ENCODE measurements around the gene MRTFA. TPM values are rescaled to one million over a fixed set of nuclear protein-coding genes. Genes with fewer than 3 reads are reported as not detected.

Gene MRTFA
- total RNA-seq, 2 experiments from 2014 or later: 55.3 to 58.9 TPM

- Histone ChIP-seq H3K27ac (ENCODE audit: low read depth in 1 of 2, low read length in 2 of 2) (no peak overlapping the region), H3K4me3 (ENCODE audit: low read length) (no peak overlapping the region), H3K36me3 (ENCODE audit: insufficient read depth, low read length) (peaks cover 57% of the 10 kb centered on the region), H3K27me3 (ENCODE audit: control insufficient read depth in 1 of 2, insufficient read depth in 2 of 2, low read length in 2 of 2) (no peaks in the 10 kb centered on the region), H3K4me1 (ENCODE audit: insufficient read depth, low read length) (peaks cover 46% of the 10 kb centered on the region), H3K9me3 (ENCODE audit: control insufficient read depth in 1 of 2, insufficient read depth in 1 of 2, low read length in 2 of 2) (no peaks in the 10 kb centered on the region)
- no peaks in the 10 kb centered on the region for H3K27me3 Mint-ChIP-seq
- TF ChIP-seq CTCF (IDR thresholded peaks at IDR 0.05): no peak
- DNase-seq: no peak
- no peaks in the 10 kb centered on the region for H3K9me3 Mint-ChIP-seq
- peaks cover 43% of the 10 kb centered on the region for H3K4me1 Mint-ChIP-seq (ENCODE audit: low read depth)
- POLR2A ChIA-PET: interaction anchor here (1.9 kb wide), 1 partner anchor 21 kb away, joined by 8 read pairs; no protein-coding TSS in a partner anchor
- no peak for ATAC-seq (ENCODE audit: poor library complexity)
- CTCF ChIA-PET: no interaction called here
- intact Hi-C loops (cut with DNase I, micrococcal nuclease): no loop called here
- H3K27ac Mint-ChIP-seq: peak overlapping the region; percentile 90
- peaks cover 65% of the 10 kb centered on the region for H3K36me3 Mint-ChIP-seq (ENCODE audit: low read depth)
- H3K4me3 Mint-ChIP-seq: no peak overlapping the region
Observed at GRCh38 chr22:40404251-40405177, 232.0 kb downstream of the MRTFA start.

- ChIA-PET CTCF (no interaction called here), POLR2A (interaction anchor here (1.9 kb wide), 1 partner anchor 20 kb away, joined by 8 read pairs; no protein-coding TSS in a partner anchor)
- H3K36me3 Mint-ChIP-seq (ENCODE audit: low read depth): peaks cover 57% of the 10 kb centered on the region
- intact Hi-C loops (cut with DNase I, micrococcal nuclease): no loop called here
- TF ChIP-seq CTCF (IDR thresholded peaks at IDR 0.05): no peak
- Histone ChIP-seq H3K4me1 (ENCODE audit: insufficient read depth, low read length) (peaks cover 55% of the 10 kb centered on the region), H3K4me3 (ENCODE audit: low read length) (no peak overlapping the region), H3K9me3 (ENCODE audit: control insufficient read depth in 1 of 2, insufficient read depth in 1 of 2, low read length in 2 of 2) (no peaks in the 10 kb centered on the region), H3K27me3 (ENCODE audit: control insufficient read depth in 1 of 2, insufficient read depth in 2 of 2, low read length in 2 of 2) (no peaks in the 10 kb centered on the region), H3K27ac (ENCODE audit: low read depth in 1 of 2, low read length in 2 of 2) (no peak overlapping the region), H3K36me3 (ENCODE audit: insufficient read depth, low read length) (peaks cover 48% of the 10 kb centered on the region)
- H3K27me3 Mint-ChIP-seq: no peaks in the 10 kb centered on the region
- H3K9me3 Mint-ChIP-seq: no peaks in the 10 kb centered on the region
- DNase-seq (no peak), ATAC-seq (ENCODE audit: poor library complexity) (no peak)
- H3K27ac Mint-ChIP-seq: peak overlapping the region; percentile 90
- peaks cover 49% of the 10 kb centered on the region for H3K4me1 Mint-ChIP-seq (ENCODE audit: low read depth)
- H3K4me3 Mint-ChIP-seq: peak overlapping the region; percentile 25
Observed at GRCh38 chr22:40403651-40404050, 232.9 kb downstream of the MRTFA start.

- ChIA-PET CTCF (no interaction called here), POLR2A (interaction anchor here (1.9 kb wide), 1 partner anchor 19 kb away, joined by 8 read pairs; no protein-coding TSS in a partner anchor)
- Mint-ChIP-seq H3K4me3 (peak overlapping the region; percentile 34), H3K4me1 (ENCODE audit: low read depth) (peaks cover 54% of the 10 kb centered on the region), H3K27me3 (no peaks in the 10 kb centered on the region), H3K27ac (peak overlapping the region; percentile 90), H3K9me3 (no peaks in the 10 kb centered on the region), H3K36me3 (ENCODE audit: low read depth) (peaks cover 53% of the 10 kb centered on the region)
- no peak overlapping the region for H3K4me3 ChIP-seq (ENCODE audit: low read length)
- DNase-seq (no peak), ATAC-seq (ENCODE audit: poor library complexity) (no peak)
- no peaks in the 10 kb centered on the region for H3K9me3 ChIP-seq (ENCODE audit: control insufficient read depth in 1 of 2, insufficient read depth in 1 of 2, low read length in 2 of 2)
- H3K4me1 ChIP-seq (ENCODE audit: insufficient read depth, low read length): peaks cover 55% of the 10 kb centered on the region
- no peaks in the 10 kb centered on the region for H3K27me3 ChIP-seq (ENCODE audit: control insufficient read depth in 1 of 2, insufficient read depth in 2 of 2, low read length in 2 of 2)
- peaks cover 43% of the 10 kb centered on the region for H3K36me3 ChIP-seq (ENCODE audit: insufficient read depth, low read length)
- H3K27ac ChIP-seq (ENCODE audit: low read depth in 1 of 2, low read length in 2 of 2): no peak overlapping the region
- no peak for TF ChIP-seq CTCF (IDR thresholded peaks at IDR 0.05)
- intact Hi-C loops (cut with DNase I, micrococcal nuclease): no loop called here
Observed at GRCh38 chr22:40403141-40403540, 233.4 kb downstream of the MRTFA start.

All from CD4-positive, alpha-beta T cell (primary cell).